ENCODE data around the gene RMND5B.
"Not testable (repeated sequence)": the region's sequence is repeated elsewhere in the genome, so short reads cannot be mapped to it uniquely, and the experiment has no call there.

The RMND5B gene

GRCh38 chr5:178177569-178177968, 46.8 kb downstream of the RMND5B start:
- no peak for DNase-seq

- DNase-seq = peak; percentile 15 to 32
Measured at GRCh38 chr5:178180141-178180863, 49.5 kb downstream of the RMND5B start.

GRCh38 chr5:178182158-178182876, 51.5 kb downstream of the RMND5B start:
- no peak for DNase-seq

- DNase-seq = no peak
Measured at GRCh38 chr5:178186427-178186826, 55.6 kb downstream of the RMND5B start.

GRCh38 chr5:178187014-178187413, 56.2 kb downstream of the RMND5B start, which contains the start of gene GMCL2:
GMCL2 (minus strand) TSS chr5:178187371; CDS start chr5:178187299, 72 bp downstream.
- DNase-seq = no peak

- no peak for DNase-seq
Measured at GRCh38 chr5:178189433-178189832, 58.6 kb downstream of the RMND5B start.

GRCh38 chr5:178191661-178192060, 60.8 kb downstream of the RMND5B start:
- DNase-seq = no peak

GRCh38 chr5:178192244-178192643, 61.4 kb downstream of the RMND5B start:
- DNase-seq = no peak

- DNase-seq = no peak
Measured at GRCh38 chr5:178192787-178193186, 62.0 kb downstream of the RMND5B start.

- DNase-seq = peak; percentile 37 to 38
Measured at GRCh38 chr5:178193251-178193809, 62.5 kb downstream of the RMND5B start.

- no peak for DNase-seq
Measured at GRCh38 chr5:178194026-178194425, 63.2 kb downstream of the RMND5B start.

- DNase-seq = no peak
Measured at GRCh38 chr5:178196281-178196812, 65.5 kb downstream of the RMND5B start.

- DNase-seq = no peak
Measured at GRCh38 chr5:178196986-178197385, 66.2 kb downstream of the RMND5B start.

GRCh38 chr5:178198151-178198550, 67.3 kb downstream of the RMND5B start:
- DNase-seq = not testable (repeated sequence)

- DNase-seq = no peak
Measured at GRCh38 chr5:178198706-178199105, 67.9 kb downstream of the RMND5B start.

GRCh38 chr5:178199581-178200434, 69.0 kb downstream of the RMND5B start:
- DNase-seq = no peak

All from NCI-H526 (cell line).